ENCODE results near the gene DHDH. TPM values are rescaled to one million over a fixed set of nuclear protein-coding genes. Genes with fewer than 3 reads are reported as not detected.
A peak's percentile ranks its signal among the peaks of the same experiment; 100 is the strongest.

The DHDH gene
- polyA plus RNA-seq, 3 donors: 0.38 TPM; not detected in 2

- H4K20me1 ChIP-seq (ENCODE audit: insufficient read depth, low read length): peaks cover 8% of the 10 kb centered on the region
- no peak overlapping the region for H3K4me3 ChIP-seq (replicated peaks in 1 of 3; ENCODE audit: low read depth in 2 of 3, low read length in 3 of 3)
- no peaks in the 10 kb centered on the region for H3K27me3 ChIP-seq (ENCODE audit: control insufficient read depth in 2 of 2, insufficient read depth in 2 of 2, low read length in 2 of 2)
- H3K36me3 Mint-ChIP-seq: peaks cover 43 to 81% of the 10 kb centered on the region in 2 donors
- WGBS (ENCODE audit: insufficient coverage): 90% methylated on average over 2 of the region's 7 CpGs
- no peak for TF ChIP-seq CTCF (IDR thresholded peaks at IDR 0.05)
- DNase-seq: no peak
- H3K36me3 ChIP-seq (replicated peaks in 1 of 2; ENCODE audit: control insufficient read depth in 1 of 2, insufficient read depth in 2 of 2, low read length in 2 of 2): peaks cover 39 to 74% of the 10 kb centered on the region in 2 donors
- no peak overlapping the region for H2AFZ ChIP-seq (ENCODE audit: insufficient read depth, low read depth, low read length, poor library complexity, severe bottlenecking)
- H3K27ac ChIP-seq (ENCODE audit: low read depth in 1 of 2, low read length in 2 of 2): no peak overlapping the region
- H3K9ac ChIP-seq (ENCODE audit: insufficient read depth, low read length, poor library complexity, severe bottlenecking): no peak overlapping the region
- H3K4me1 Mint-ChIP-seq: peaks cover 7% of the 10 kb centered on the region
- H3K4me1 ChIP-seq (ENCODE audit: control insufficient read depth in 1 of 2, insufficient read depth in 2 of 2, low read length in 2 of 2): peaks cover 11 to 15% of the 10 kb centered on the region in 2 donors
- no peaks in the 10 kb centered on the region for H3K9me3 ChIP-seq (replicated peaks in 1 of 2; ENCODE audit: control insufficient read depth in 1 of 2, insufficient read depth in 1 of 2, low read length in 2 of 2)
- H3K4me3 Mint-ChIP-seq: no peak overlapping the region
- intact Hi-C loops (cut with micrococcal nuclease): no loop called here
- H3K27me3 Mint-ChIP-seq (ENCODE audit: low read depth in 3 of 3): peaks cover 0 to 3% (median 0%) of the 10 kb centered on the region in 3 donors
- H3K4me2 ChIP-seq (replicated peaks; ENCODE audit: extremely low read depth, low read length, poor library complexity, severe bottlenecking): no peak overlapping the region
- peaks cover 28% of the 10 kb centered on the region for H3K79me2 ChIP-seq (ENCODE audit: insufficient read depth, low read length)
- H3K9me3 Mint-ChIP-seq: peaks cover 0 to 1% (median 0%) of the 10 kb centered on the region in 7 donors
- no peak overlapping the region for H3K27ac Mint-ChIP-seq
Observed at GRCh38 chr19:48987323-48987722, 53.8 kb downstream of the DHDH start.

- DNase-seq: no peak
- Histone ChIP-seq H3K79me2 (ENCODE audit: insufficient read depth, low read length) (peaks cover 36% of the 10 kb centered on the region), H3K9me3 (replicated peaks in 1 of 2; ENCODE audit: control insufficient read depth in 1 of 2, insufficient read depth in 1 of 2, low read length in 2 of 2) (no peaks in the 10 kb centered on the region), H4K20me1 (ENCODE audit: insufficient read depth, low read length) (peaks cover 8% of the 10 kb centered on the region), H3K4me3 (replicated peaks in 1 of 3; ENCODE audit: low read depth in 2 of 3, low read length in 3 of 3) (no peak overlapping the region), H3K36me3 (replicated peaks in 1 of 2; ENCODE audit: control insufficient read depth in 1 of 2, insufficient read depth in 2 of 2, low read length in 2 of 2) (peaks cover 31 to 65% of the 10 kb centered on the region in 2 donors), H2AFZ (ENCODE audit: insufficient read depth, low read depth, low read length, poor library complexity, severe bottlenecking) (no peak overlapping the region), H3K4me1 (ENCODE audit: control insufficient read depth in 1 of 2, insufficient read depth in 2 of 2, low read length in 2 of 2) (peaks cover 14 to 23% of the 10 kb centered on the region in 2 donors), H3K27me3 (ENCODE audit: control insufficient read depth in 2 of 2, insufficient read depth in 2 of 2, low read length in 2 of 2) (no peaks in the 10 kb centered on the region), H3K27ac (ENCODE audit: low read depth in 1 of 2, low read length in 2 of 2) (no peak overlapping the region), H3K9ac (ENCODE audit: insufficient read depth, low read length, poor library complexity, severe bottlenecking) (no peak overlapping the region), H3K4me2 (replicated peaks; ENCODE audit: extremely low read depth, low read length, poor library complexity, severe bottlenecking) (no peak overlapping the region)
- TF ChIP-seq CTCF (IDR thresholded peaks at IDR 0.05): no peak
- peaks cover 35 to 72% of the 10 kb centered on the region in 2 donors for H3K36me3 Mint-ChIP-seq
- H3K4me3 Mint-ChIP-seq: no peak overlapping the region
- peaks cover 0 to 1% (median 0%) of the 10 kb centered on the region in 7 donors for H3K9me3 Mint-ChIP-seq
- intact Hi-C loops (cut with micrococcal nuclease): no loop called here
- 100% methylated on average over 4 of the region's 7 CpGs for WGBS (ENCODE audit: insufficient coverage)
- peaks cover 0 to 5% (median 0%) of the 10 kb centered on the region in 3 donors for H3K27me3 Mint-ChIP-seq (ENCODE audit: low read depth in 3 of 3)
- H3K4me1 Mint-ChIP-seq: peaks cover 13% of the 10 kb centered on the region
- peak overlapping the region in 1 of 7 donors; percentile 30 for H3K27ac Mint-ChIP-seq
Observed at GRCh38 chr19:48988286-48988685, 54.8 kb downstream of the DHDH start.

Measured in CD14-positive monocyte (primary cell).